Lower leg skin (tissue), 3 donors: ENCODE data around the gene FOXO6.

ENCODE experiments used
- POLR2A ChIP-seq, 2 donors: fragments of 450-650 bp; IDR thresholded peaks; one replicate each; pipeline ENCODE4 v1.6.1; 2016 to 2017; ENCODE audit warnings: antibody characterized with exemption in 2 of 2, mild to moderate bottlenecking in 1 of 2, moderate library complexity in 1 of 2
- TF ChIP-seq, protein P1 (sequence below), 3 donors: fragments of 450-650 bp; IDR thresholded peaks; one replicate each; pipeline ENCODE4 v1.5.1; 2016; ENCODE audit warnings: antibody characterized with exemption in 3 of 3, mild to moderate bottlenecking in 3 of 3, moderate library complexity in 2 of 3

GRCh38 chr1:41340655-41341364, 20.4 kb upstream of the FOXO6 start:
- TF ChIP-seq, protein P1, sequence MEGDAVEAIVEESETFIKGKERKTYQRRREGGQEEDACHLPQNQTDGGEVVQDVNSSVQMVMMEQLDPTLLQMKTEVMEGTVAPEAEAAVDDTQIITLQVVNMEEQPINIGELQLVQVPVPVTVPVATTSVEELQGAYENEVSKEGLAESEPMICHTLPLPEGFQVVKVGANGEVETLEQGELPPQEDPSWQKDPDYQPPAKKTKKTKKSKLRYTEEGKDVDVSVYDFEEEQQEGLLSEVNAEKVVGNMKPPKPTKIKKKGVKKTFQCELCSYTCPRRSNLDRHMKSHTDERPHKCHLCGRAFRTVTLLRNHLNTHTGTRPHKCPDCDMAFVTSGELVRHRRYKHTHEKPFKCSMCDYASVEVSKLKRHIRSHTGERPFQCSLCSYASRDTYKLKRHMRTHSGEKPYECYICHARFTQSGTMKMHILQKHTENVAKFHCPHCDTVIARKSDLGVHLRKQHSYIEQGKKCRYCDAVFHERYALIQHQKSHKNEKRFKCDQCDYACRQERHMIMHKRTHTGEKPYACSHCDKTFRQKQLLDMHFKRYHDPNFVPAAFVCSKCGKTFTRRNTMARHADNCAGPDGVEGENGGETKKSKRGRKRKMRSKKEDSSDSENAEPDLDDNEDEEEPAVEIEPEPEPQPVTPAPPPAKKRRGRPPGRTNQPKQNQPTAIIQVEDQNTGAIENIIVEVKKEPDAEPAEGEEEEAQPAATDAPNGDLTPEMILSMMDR (IDR thresholded peaks at IDR 0.05), result no peak
- no peak for TF ChIP-seq POLR2A (IDR thresholded peaks at IDR 0.05)
